ENCODE measurements around the gene SORCS1. TPM values are rescaled to one million over a fixed set of nuclear protein-coding genes. Genes with fewer than 3 reads are reported as not detected.

SORCS1 gene
- total RNA-seq, 1 experiment from 2014 or later: 1.7 TPM

GRCh38 chr10:106971411-106971831 is 193.1 kb downstream of the SORCS1 start:
- Mint-ChIP-seq H3K36me3 (ENCODE audit: insufficient read depth in 1 of 3, low read depth in 3 of 3) (0 out of 7 replicates have a peak, but pooled peaks cover 0 to under 1% (median 0%) of the 10 kb centered on the region in 3 experiments), H3K27me3 (ENCODE audit: low read depth) (no peaks in the 10 kb centered on the region; the same call in 1 of the 2 replicates), H3K9me3 (no peaks in the 10 kb centered on the region), H3K4me3 (no peak overlapping the region), H3K27ac (no peak overlapping the region), H3K4me1 (peaks cover 20 to 22% of the 10 kb centered on the region in 2 experiments)
- Histone ChIP-seq H4K20me1 (ENCODE audit: control insufficient read depth, insufficient read depth, insufficient read length) (no peaks in the 10 kb centered on the region), H3K4ac (ENCODE audit: low read depth, low read length) (no peak overlapping the region), H3K23ac (ENCODE audit: insufficient read length, low read depth, low read length) (no peak overlapping the region), H2AFZ (ENCODE audit: low read length) (no peak overlapping the region), H3K9me3 (ENCODE audit: control insufficient read depth, low read depth, low read length) (no peaks in the 10 kb centered on the region), H2BK20ac (ENCODE audit: low read depth, low read length, poor library complexity, severe bottlenecking) (no peak overlapping the region), H3T11ph (ENCODE audit: low read length) (no peak overlapping the region), H2BK15ac (ENCODE audit: low read depth, low read length) (no peak overlapping the region), H3K4me2 (ENCODE audit: insufficient read depth, insufficient read length, low read length) (no peak overlapping the region), H3K4me1 (ENCODE audit: insufficient read depth, low read length) (no peaks in the 10 kb centered on the region; the same call in none of the 2 replicates), H2BK120ac (ENCODE audit: low read depth, low read length, poor library complexity, severe bottlenecking) (no peak overlapping the region), H2AK5ac (ENCODE audit: insufficient read length, low read length) (no peak overlapping the region), H3K18ac (ENCODE audit: insufficient read length, low read depth, low read length) (no peak overlapping the region), H4K5ac (ENCODE audit: insufficient read length, low read depth, low read length) (no peak overlapping the region), H3K79me2 (ENCODE audit: insufficient read depth, low read length) (no peaks in the 10 kb centered on the region), H3K27ac (ENCODE audit: insufficient read length, low read depth, low read length) (no peak overlapping the region), H3K56ac (ENCODE audit: insufficient read length, low read depth, low read length) (no peak overlapping the region), H3K9ac (ENCODE audit: extremely low read depth, insufficient read length, low read length) (no peak overlapping the region), H4K91ac (ENCODE audit: insufficient read length, low read depth, low read length) (no peak overlapping the region), H3K14ac (ENCODE audit: insufficient read depth, low read length) (no peak overlapping the region), H3K23me2 (ENCODE audit: insufficient read length, low read depth, low read length, poor library complexity, severe bottlenecking) (no peaks in the 10 kb centered on the region), H4K8ac (replicated peaks; ENCODE audit: insufficient read length, low read depth, low read length) (no peak overlapping the region), H3K27me3 (ENCODE audit: insufficient read depth, low read length) (no peaks in the 10 kb centered on the region), H2BK12ac (ENCODE audit: insufficient read length, low read depth, low read length) (no peak overlapping the region), H2BK5ac (ENCODE audit: insufficient read length, low read length) (no peak overlapping the region), H3K79me1 (ENCODE audit: insufficient read depth, low read depth, low read length, poor library complexity, severe bottlenecking) (no peaks in the 10 kb centered on the region)
- DNase-seq: no peak
- TF ChIP-seq, protein P1, sequence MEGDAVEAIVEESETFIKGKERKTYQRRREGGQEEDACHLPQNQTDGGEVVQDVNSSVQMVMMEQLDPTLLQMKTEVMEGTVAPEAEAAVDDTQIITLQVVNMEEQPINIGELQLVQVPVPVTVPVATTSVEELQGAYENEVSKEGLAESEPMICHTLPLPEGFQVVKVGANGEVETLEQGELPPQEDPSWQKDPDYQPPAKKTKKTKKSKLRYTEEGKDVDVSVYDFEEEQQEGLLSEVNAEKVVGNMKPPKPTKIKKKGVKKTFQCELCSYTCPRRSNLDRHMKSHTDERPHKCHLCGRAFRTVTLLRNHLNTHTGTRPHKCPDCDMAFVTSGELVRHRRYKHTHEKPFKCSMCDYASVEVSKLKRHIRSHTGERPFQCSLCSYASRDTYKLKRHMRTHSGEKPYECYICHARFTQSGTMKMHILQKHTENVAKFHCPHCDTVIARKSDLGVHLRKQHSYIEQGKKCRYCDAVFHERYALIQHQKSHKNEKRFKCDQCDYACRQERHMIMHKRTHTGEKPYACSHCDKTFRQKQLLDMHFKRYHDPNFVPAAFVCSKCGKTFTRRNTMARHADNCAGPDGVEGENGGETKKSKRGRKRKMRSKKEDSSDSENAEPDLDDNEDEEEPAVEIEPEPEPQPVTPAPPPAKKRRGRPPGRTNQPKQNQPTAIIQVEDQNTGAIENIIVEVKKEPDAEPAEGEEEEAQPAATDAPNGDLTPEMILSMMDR (conservative IDR thresholded peaks at IDR 0.05): no peak
- no CpG with 5 or more reads among the region's 1 CpG for WGBS (ENCODE audit: extremely low coverage, insufficient read length, low lambda C conversion rate)

All from H9 (cell line).